Measurements from ENCODE around the gene PARP16. TPM values are rescaled to one million over a fixed set of nuclear protein-coding genes. Genes with fewer than 3 reads are reported as not detected.

PARP16 gene, protein sequence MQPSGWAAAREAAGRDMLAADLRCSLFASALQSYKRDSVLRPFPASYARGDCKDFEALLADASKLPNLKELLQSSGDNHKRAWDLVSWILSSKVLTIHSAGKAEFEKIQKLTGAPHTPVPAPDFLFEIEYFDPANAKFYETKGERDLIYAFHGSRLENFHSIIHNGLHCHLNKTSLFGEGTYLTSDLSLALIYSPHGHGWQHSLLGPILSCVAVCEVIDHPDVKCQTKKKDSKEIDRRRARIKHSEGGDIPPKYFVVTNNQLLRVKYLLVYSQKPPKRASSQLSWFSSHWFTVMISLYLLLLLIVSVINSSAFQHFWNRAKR
- 12.9 TPM for polyA plus RNA-seq (2012; ENCODE audit: insufficient read length, low read depth)

DNA sequence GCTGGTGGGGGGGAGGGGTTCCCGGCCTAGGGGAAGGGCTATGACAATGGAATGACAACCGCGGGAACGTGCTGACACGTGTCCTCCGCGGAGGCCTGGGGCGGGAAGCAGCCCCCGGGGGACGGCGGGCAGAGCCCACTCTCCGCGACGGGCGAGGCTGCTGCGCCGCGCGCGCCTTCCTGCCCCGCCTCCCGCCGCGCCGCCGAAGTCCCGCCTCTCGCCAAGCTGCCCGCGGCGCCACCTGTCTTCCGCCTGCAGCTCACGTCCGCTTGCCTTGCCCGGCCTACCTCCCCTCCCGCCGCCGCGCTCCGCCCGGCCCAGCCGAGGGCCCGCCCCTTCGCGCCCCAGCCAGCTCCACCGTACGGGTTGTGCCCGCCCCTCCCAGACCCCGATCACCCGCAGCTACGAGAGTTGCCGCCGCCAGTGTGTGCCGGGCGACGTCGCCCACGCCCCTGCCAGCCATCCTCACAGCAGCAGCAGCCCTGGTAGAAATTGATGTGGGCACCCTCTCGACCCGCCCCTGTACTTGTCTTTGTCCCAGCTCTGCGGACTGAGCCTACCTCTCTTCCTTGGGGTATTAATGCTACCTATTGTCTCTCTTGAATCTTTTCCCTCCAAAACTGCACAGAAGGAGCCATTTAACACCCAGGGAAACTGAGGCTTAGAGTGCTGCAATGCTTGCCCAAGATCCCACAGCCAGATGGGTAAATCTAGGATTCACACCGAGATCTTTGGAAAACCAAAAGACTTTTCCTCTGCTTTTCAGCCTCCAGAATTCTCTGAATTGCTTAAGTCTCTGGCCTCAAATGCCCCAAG, at the start of gene PARP16:
PARP16 (minus strand) TSS at position 180 of the 816 bp plus-strand sequence. CDS start 457 bp downstream, outside the sequence.
- TF ChIP-seq POLR2AphosphoS5 (IDR thresholded peaks at IDR 0.05; ENCODE audit: low read depth, low read length) (peak; percentile 48; the same call in 1 of the 2 replicates), FOXP2 (optimal IDR thresholded peaks at IDR 0.05; ENCODE audit: borderline replicate concordance, extremely low read depth, extremely low read length, insufficient read depth) (peak; percentile 24), SIN3A (IDR thresholded peaks at IDR 0.05; ENCODE audit: borderline replicate concordance, insufficient read depth, low read length) (peak; percentile 41; the same call in 1 of the 2 replicates), TAF1 (IDR thresholded peaks at IDR 0.05; ENCODE audit: borderline replicate concordance, insufficient read depth, low read length) (no peak)

DNA sequence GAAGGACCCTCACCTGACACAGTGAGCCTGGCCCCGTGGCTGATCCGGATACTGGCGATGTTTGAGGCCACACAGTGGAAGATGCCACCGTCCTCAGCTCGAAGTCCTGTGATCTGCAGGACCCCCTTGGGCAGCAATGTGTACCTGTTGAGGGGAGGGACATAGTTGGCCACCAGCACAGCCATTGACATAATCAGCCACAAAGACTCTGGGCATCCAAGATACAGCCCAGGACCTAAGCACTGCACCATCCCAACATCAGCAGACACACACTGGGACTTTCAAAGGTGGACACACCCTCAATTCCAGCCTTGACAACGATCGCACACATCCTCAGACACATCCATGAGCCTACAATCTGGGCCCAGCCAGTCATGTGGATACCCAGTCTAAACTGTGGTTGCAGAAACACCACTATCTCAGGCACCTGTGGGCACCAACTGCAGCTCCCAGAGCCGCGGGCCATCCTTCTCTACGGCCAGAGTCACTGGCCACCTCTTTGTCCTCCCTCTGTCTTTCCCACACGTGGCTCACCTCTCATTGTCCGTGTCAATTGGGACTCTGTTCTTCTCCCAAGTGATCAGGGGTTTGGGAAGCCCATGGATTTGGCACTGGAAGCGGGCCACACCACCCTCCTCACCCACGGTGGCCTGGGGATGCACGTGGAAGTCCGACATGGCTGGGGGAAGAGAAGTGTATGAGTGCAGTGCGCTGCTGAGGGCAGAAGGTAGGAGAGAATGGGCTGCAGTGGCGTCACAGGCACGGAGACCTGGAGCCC, 48.8 kb upstream of the PARP16 start:
- TF ChIP-seq FOXP2 (optimal IDR thresholded peaks at IDR 0.05; ENCODE audit: borderline replicate concordance, extremely low read depth, extremely low read length, insufficient read depth) (no peak), TAF1 (IDR thresholded peaks at IDR 0.05; ENCODE audit: borderline replicate concordance, insufficient read depth, low read length) (no peak), POLR2AphosphoS5 (IDR thresholded peaks at IDR 0.05; ENCODE audit: low read depth, low read length) (no peak)
- TF ChIP-seq, protein P1, sequence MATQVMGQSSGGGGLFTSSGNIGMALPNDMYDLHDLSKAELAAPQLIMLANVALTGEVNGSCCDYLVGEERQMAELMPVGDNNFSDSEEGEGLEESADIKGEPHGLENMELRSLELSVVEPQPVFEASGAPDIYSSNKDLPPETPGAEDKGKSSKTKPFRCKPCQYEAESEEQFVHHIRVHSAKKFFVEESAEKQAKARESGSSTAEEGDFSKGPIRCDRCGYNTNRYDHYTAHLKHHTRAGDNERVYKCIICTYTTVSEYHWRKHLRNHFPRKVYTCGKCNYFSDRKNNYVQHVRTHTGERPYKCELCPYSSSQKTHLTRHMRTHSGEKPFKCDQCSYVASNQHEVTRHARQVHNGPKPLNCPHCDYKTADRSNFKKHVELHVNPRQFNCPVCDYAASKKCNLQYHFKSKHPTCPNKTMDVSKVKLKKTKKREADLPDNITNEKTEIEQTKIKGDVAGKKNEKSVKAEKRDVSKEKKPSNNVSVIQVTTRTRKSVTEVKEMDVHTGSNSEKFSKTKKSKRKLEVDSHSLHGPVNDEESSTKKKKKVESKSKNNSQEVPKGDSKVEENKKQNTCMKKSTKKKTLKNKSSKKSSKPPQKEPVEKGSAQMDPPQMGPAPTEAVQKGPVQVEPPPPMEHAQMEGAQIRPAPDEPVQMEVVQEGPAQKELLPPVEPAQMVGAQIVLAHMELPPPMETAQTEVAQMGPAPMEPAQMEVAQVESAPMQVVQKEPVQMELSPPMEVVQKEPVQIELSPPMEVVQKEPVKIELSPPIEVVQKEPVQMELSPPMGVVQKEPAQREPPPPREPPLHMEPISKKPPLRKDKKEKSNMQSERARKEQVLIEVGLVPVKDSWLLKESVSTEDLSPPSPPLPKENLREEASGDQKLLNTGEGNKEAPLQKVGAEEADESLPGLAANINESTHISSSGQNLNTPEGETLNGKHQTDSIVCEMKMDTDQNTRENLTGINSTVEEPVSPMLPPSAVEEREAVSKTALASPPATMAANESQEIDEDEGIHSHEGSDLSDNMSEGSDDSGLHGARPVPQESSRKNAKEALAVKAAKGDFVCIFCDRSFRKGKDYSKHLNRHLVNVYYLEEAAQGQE (IDR thresholded peaks at IDR 0.05; ENCODE audit: insufficient read depth in 1 of 2, low read depth in 2 of 2, low read length in 2 of 2), result no peak

DNA sequence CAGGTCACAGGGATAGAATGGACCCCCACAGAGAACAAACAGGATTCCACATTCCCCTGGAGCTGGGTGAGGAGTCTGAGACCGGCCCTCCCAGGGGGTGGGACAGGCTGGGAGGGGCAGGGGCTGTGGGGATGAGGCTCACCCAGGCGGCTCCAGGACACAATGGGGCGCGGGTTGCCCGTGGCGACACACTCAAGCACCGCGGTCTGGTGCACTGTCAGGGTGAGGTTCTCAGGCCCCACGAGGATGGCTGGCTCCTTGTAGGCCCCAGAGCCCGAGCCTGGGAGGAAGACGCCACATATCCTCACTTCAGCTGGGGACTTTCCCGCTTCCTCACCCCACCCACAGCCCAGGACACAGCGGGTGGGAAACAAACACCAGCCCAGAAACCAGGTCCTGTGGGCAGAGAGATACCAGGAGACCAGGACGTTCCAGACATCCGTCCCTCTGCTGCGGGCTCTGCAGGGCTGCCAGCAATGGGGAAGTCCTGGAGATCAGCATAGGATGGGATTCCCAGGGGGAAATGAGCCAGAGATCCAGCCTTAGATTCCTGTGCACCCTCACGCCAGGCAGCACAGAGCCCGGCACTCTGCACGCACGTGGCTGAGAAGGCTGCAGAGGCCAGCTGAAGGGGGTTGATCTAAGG, 48.0 kb upstream of the PARP16 start:
- TF ChIP-seq TAF1 (IDR thresholded peaks at IDR 0.05; ENCODE audit: borderline replicate concordance, insufficient read depth, low read length) (no peak), POLR2AphosphoS5 (IDR thresholded peaks at IDR 0.05; ENCODE audit: low read depth, low read length) (no peak), SIN3A (IDR thresholded peaks at IDR 0.05; ENCODE audit: borderline replicate concordance, insufficient read depth, low read length) (no peak), FOXP2 (optimal IDR thresholded peaks at IDR 0.05; ENCODE audit: borderline replicate concordance, extremely low read depth, extremely low read length, insufficient read depth) (no peak)
- TF ChIP-seq, protein P1 (IDR thresholded peaks at IDR 0.05; ENCODE audit: insufficient read depth in 1 of 2, low read depth in 2 of 2, low read length in 2 of 2), result no peak

DNA sequence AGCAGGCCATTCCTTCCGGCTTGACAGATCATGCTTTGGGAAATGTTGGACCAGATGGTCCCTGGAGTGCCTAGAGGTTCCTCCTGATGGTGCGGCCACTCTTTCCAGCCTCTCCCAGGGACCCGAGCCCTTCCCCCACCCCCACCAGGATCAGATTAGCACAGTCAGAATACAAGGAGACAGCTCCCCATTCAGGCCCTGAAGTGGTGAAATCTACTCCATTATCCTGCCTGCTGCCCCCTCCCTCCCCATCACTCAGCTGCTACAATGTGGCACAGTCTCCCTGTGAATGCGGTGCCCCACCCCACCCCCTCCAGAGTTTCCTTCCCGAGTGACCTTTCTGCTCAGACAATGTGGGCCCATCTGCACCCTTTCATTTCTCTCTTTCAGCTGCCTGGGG, 47.2 kb upstream of the PARP16 start:
- no peak for TF ChIP-seq TAF1 (IDR thresholded peaks at IDR 0.05; ENCODE audit: borderline replicate concordance, insufficient read depth, low read length)
- TF ChIP-seq, protein P1 (IDR thresholded peaks at IDR 0.05; ENCODE audit: insufficient read depth in 1 of 2, low read depth in 2 of 2, low read length in 2 of 2), result no peak
